NCI-H187 treated with DMSO at 0.1 percent for 48 hours (cell line): Measurements from ENCODE around the gene PEDS1.
"Not testable (repeated sequence)": the region's sequence is repeated elsewhere in the genome, so short reads cannot be mapped to it uniquely, and the experiment has no call there.

Experiments
- DNase-seq: peaks from one replicate; lab custom pipeline; 2025; lab: John Stamatoyannopoulos, UW

Gene PEDS1

DNA sequence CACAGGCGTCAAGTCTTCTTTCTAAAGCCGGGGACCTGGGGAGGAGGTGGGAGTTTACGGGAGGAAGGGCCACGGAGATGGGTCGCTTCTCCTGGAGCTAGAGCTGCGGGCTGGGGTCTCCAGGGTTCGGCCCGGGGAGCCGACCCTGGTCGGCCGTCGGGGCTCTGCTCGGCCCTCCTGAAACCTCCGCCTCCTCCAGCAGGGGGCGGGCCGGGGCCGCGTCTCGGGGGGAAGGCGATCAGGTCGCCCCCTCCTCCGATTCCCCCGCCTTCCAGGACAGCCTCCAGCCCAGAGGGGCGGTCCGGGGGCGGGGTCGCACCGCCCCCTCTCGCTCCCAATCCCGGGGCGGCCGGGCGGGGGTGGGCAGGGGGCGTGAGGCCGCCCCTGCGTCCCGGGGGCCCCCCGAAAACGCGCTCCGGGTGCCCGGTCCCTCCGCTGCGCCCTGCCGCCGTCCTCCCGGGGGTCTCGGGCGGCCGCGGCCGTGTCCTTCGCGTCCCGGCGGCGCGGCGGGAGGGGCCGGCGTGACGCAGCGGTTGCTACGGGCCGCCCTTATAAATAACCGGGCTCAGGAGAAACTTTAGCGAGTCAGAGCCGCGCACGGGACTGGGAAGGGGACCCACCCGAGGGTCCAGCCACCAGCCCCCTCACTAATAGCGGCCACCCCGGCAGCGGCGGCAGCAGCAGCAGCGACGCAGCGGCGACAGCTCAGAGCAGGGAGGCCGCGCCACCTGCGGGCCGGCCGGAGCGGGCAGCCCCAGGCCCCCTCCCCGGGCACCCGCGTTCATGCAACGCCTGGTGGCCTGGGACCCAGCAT is 36.9 kb upstream of the PEDS1 start, which contains the start of gene CEBPB:
TSS of gene CEBPB (plus strand) at position 580 of the 814 bp plus-strand sequence. CDS start at position 784, 204 bp downstream.
- no peak for DNase-seq

DNA sequence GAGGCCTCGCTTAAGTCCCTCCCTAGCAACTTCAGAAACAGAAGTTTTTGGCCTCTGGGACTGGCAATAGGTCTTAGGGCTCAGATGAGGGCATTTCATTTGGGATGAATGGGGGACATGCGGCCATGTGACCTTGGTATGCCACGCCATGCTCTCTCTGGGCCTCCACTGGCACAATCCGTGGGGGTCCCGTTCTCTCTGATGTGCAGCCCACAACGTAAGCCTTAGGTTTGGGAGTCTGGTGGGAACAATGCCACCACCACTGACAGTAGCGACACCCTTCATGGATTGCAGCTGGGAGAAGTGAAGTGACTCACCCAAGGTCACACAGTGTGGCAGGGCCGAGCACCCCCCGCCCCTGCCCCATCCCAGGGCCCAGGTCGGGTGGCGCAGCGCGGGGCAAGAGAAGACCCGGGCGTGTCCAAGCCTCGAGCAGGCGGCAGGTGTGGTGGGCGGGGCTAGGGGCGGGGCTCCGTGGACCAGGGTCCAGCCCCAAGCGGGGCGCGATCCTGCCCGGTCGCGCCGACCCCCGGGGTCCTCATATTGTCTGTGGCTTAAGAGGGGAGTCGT is 36.2 kb upstream of the PEDS1 start:
- DNase-seq: no peak

DNA sequence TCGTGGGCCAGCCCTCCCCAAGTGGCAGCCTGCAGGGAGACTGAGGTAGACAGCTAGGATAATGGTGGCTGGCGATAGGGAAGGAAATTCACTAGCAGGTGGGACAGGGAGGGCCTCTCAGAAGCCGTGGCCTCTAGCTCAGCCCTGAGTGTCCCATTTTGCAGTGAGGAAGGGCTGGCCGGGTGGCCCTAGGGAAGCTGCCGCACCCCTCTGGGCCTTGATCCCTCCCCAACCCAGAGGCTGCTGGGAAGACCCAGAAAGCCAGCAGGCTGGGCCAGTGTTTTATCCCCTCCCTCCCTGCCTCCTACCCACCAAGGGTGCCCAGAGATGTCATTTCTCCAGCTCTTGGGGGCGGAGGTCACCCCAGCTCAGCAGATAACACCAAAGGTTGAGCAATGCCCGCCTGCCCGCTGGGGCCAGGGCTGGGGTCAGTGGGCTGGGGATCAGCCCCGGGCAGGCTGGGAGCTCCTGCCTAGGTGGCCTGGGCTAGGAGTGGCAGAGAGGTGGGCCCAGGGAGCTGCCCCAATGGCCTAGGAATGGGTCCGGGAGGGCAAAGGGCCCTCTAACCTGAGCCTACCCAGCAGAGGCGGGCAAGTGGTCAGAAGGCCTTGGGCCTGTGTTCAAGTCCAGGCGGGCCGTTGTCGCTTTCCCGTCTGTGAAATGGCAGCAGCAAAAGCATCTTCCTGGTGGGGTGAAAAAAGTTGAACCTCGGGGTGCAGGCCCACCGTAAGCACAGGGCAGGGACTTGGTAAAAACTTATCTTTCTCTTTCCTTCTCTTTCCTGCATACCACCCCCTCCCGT is 35.6 kb upstream of the PEDS1 start:
- DNase-seq: no peak

DNA sequence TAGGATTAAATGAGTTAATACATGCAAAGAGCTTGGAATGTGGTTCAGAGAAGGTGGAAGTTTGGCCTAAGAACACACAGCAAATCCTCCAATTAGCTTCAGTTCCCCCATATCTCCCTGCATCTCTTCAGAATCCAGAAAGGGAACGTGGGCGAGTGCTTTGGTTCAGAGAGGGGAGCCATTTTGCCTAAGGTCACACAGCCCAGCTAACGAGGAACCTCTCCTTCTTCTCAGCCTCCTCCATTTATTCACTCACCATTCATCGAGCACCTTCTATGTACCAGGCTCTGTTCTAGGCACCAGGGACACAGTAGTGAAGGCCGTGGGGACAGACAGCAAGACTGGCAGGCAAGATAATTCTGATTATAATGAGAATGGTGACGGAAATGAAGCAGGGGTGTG is 34.8 kb upstream of the PEDS1 start:
- no peak for DNase-seq

DNA sequence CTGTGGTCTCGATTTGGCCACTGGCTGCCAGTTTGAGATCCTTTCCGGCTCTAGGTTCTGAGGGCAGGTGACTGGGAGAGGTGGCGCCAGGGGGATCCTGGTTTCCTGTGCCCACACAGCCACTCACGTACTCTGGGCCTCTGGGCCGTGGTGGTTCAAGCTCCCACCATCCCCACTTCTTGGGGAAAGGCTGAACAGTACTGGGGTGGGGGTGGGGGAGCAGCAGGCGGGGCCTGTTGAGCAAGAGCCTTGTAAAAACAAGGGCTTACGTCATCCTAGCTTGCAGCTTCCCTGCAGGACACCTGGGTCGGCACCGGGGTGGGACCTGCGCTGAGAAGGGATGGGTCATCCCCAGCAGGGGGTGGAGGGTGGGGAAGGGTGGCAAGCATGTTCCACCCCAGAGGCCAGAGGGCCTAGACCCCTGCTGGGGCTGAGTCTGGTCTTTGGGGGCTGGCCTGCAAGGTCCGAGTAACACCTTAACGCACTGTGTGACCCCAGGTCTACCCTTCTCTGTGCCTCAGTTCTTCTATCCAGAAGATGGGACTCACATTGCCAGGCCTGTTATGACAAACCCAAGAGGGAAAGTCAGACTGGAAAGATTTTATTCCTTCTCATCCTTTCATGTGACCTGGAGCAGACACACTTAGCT is 34.0 kb upstream of the PEDS1 start:
- no peak for DNase-seq

DNA sequence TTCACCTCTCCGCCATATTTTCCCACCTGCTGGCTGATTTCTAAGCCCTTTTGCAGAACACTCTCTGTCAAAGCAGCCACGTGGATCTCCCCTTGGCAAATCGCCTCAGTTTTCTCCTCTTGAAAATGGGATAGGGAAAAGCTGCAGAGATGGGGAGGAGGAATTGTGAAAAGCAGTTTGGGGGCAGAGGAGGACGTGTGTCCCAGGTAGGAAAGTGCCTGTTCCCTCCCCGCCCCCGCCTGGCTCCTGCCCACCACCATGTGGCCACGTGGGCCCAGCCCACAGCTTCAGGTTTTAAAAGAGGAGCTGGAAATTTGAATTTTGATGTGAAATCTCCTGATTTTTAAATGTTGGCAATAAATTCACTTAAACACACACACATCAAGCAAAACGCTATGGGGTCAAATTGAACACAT is 33.5 kb upstream of the PEDS1 start:
- no peak for DNase-seq

DNA sequence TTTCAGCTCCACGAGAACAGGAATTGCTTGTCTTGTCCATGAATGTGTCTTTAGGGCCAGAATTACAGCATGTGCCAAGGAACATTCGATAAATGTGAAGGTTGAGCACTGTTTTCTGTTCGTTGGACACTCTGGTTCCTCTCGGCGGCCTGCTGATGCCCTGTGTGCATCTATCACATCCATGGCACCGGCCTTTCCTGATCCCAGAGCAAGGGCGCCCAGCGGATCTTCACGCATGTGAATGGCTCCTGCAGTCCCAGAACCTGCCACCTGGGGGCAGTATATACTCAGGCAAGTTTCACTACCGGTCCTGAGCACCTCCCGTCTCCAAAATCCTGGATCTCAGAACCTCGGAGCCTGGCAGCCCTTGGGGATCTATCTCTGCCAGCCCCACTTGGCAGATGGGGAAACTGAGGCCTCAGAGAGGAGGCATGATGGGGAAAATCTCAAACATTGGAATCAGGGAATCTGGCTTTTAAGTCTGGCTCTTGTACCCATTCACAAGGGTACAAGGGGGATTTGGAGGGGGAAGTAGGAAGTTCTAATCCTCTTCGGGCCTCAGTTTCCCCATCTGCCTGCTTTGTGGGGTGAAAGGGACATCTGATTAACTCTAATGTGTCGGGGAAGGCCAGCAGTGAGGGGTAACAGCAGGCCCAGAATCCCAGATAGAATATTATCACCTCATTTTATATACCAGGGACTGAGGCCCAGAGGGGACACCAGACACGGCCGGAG is 32.8 kb upstream of the PEDS1 start:
- DNase-seq: peak; percentile 36

DNA sequence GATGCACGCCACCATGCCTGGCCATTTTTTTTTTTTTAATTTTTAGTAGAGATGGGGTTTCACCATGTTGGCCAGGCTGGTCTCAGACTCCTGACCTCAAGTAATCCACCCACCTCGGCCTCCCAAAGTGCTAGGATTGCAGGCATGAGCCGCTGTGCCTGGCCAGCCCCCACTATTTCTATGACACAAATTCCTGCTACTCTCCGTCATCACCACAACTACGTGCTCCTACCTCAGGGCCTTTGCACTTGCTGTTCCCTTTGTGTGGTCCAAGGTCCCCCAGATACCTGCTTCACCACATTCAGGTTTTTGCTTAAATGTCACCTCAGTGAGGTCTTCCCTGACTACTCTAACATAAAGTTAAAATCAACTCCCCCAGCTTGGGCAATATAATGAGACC is 31.9 kb upstream of the PEDS1 start:
- DNase-seq: no peak

DNA sequence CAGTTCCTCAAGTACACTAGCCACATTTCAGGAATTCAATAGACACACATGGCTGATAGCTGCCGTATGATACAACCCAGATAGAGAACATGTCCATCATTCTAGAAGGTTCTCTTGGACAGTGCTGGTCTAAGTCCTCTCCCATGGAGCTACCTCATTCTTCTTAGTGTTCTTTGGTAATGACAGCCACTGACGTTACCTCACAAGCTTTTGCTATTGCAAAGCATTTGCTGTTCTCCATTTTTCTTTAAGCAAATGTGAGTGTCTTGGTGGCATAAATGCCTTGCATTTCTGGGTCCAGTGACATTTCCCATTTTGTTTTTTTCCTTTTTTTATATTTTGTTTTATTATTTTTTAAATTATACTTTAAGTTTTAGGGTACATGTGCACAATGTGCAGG is 28.8 kb upstream of the PEDS1 start:
- DNase-seq: no peak

DNA sequence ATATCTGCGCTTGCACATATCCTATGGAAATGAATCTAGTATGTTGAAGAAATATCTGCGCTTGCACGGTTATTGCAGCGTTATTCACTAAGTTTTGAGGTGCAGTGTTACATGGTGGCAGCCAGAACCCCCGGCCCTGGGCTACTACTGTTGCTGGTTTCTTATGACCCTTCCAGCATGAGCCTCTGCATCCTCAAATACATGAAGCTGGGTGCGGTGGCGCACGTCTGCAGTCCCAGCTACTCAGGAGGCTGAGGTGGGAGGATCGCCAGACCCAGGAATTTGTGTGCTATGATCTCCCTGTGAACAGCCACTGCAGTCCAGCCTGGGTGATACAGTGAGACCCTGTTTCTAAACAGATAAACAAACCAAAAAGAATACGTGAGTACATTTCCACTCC is 27.8 kb upstream of the PEDS1 start:
- no peak for DNase-seq

DNA sequence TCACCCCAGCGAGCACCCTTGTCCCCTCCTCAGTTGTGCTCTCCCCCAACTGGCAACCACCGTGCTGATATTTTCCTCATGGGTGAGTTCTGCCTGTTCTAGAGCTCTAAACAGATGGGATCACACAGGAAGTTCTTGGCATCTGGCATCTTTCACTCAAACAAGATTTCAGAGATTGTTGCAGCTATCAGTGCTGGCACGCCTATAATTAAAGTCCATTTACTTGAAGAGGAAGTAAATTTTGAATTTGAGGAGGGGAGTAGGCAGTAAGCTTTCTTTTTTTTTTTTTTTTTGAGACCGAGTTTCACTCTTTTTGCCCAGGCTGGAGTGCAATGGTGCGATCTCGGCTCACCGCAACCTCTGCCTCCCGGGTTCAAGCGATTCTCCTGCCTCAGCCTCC is 25.1 kb upstream of the PEDS1 start:
- not testable (repeated sequence) for DNase-seq

DNA sequence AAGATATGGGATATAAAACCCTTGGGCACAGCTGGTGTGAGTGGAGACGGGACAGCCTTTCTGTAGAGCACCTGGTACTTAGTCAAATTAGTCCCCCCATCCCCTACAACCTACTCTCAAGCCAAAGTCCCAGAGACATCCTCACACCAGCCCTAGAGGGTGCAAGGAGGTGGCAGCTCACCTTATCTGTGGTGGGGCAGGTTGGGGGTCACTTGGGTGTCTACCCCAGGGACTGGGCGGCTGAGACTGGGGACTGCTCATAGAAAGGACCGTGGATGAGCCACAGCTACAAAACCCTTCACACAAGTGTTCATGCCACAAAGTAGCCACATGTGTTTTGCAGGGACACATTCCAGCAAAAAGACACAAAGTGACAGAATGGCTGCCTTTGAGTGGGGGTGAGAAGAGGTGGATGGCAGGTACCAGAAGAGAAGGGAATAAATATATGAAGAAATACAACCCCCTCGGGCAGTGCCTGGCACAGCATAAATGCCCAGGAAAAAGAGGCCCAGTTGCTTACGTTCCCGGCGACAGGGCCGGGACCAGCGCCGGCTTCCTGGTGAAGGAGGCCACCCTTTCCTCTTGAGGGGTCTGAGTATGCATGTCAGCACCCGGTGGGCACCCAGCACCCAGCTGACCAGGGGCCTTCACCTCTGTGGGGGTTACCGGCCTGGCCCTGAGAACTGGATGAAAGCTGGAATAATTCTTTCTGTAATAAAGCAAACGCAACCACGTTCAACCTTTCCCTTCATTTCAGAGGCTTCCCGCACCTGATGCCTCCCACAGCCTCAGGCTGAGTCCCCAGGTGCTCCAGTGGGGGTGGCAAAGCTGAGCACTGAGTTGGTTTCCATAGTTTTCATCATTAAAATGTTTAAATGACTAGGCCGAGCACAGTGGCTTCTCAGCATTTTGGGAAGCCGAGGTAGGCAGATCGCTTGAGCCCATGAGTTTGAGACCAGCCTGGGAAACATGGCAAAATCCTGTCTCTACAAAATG is 22.7 kb upstream of the PEDS1 start:
- no peak for DNase-seq

DNA sequence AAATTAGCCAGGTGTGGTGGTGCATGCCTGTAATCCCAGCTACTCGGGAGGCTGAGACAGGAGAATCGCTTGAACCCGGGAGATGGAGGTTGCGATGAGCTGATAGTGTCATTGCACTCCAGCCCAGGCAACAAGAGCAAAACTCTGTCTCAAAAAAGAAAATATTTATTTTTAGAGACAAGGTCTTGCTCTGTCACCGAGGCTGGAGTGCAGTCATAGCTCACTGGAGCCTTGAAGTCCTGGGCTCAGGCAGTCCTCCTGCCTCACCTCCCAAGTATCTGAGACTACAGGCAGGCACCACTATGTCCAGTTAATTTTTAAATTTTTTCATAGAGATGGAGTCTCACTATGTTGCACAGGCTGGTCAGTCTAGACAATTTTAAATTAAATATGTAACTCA is 20.9 kb upstream of the PEDS1 start:
- no peak for DNase-seq

DNA sequence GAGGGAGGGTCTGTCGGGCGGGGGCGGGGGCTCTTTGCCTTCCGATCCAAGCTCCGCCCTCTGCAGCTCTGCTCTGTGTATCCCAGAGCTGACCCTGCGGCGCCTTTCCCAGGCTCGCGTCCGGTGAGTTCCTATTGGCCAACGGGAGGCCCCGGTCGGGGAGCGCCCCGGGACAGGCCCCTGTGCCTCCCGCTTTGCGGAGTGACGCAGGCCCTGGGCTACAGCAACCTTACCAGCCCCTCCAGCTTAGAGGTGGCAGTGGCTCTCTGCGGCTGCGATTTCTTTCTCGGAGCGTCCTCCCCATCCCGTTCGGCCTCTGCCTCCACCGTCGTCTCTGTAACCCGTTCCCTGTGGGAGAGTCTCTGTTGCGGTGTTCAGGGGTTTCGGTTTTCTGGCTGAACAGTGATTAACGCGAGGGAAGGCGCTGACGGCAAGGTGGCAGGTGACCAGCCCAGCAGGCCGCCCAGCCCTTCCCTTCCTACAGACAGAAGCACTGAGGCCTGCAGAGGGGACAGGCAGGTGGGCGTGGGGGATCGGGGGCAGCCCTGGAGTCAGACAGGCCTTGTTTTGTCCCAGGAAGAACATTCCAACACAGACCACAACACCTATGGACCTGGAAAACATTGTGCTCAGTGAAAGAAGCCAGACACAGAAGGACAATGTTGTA is 19.0 kb upstream of the PEDS1 start:
- DNase-seq: no peak

DNA sequence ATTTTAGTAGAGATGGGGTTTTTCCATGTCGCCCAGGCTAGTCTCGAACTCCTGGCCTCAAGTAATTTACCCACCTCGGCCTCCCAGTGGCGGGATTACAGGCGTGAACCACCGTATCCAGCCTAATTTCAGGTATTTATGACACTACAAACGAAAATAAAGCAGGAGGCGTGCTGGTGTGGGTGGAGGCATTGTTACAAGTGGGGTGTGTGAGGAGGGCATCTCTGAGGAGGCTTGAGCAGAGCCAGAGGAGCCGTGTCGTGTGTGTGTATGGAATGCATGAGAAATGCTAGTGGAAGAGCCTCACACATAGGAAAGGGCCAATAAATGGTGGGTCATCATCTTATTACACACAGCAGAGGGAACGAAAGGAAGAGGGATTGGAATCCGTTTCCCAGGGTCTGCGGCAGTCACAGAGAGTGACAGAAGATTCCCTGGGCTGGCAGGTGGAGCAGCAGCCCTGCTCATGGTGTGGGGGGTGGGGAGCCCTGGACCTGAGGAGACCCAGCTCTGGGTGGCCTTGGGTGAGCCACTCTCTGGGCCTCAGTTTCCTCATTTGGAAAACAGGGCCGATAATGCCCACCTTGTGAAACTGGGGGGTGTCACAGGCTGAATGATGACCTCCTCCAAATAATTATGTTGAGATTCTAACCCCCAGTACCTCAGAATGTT is 17.2 kb upstream of the PEDS1 start:
- DNase-seq: no peak

DNA sequence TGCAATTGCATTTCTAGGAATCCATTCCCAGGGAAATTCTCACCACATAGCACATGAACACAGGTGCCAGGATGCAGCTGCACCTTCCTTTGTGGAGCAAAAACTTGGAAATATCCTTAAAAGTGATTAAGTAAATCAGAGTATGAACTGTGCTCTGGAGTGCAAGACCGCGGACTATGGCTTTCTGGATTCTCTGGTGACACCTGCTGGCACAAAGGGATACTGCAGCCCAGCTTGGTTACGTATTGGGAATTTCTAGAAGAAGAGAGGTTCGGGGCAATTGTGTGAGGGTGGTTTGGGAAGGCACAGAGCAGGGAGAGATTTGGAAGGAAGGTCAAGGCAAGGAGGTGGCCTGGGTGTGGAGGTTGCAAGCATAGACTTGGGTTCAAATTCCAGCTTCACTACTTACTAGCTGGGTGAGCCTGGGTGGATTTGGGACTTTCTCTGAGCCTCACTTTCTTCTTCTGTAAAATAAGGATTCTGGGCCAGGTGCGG is 15.9 kb upstream of the PEDS1 start:
- no peak for DNase-seq

DNA sequence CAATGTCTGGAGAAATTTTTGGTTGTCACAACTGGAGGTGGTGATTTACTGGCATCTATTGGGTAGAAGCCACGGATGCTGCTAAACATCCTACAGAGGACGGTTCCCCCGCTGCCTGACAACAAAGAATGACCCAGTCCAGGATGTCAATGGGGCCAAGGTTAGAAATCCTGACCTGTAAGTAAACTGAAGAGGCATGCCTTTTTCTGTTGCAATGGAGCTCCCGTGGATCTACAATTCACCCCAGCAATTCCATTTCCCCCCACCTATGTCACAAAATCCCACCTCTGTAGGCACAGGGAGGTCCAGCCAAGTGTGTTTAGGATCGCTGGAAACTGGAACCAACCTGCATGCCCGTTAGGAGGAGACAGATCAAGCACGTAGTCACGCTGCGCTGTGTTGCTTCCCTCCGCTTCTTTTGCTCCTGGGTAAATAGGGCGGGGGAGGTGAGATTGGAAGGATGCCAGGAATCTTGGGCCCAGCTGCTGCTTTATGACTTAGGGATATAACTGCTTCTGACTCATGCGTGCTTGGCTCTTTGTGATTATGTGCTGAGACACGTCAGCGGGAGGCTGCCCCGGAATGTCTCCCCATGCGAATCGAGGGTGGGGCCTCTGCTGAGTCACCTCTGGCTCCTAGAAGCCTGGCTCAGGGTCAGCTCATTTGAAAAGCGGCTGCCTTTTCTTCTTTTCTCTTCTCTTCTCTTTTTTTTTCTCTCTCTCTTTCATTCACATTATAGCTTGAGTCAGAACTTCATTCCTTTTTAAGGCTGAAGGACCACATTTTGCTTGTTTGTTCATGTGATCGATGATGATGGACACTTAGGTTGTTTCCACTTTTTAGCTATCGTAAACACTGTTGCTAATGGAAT is 12.4 kb upstream of the PEDS1 start:
- DNase-seq: peak; percentile 96
